SK-MEL-5 (cell line): ENCODE results near the gene SCLY. TPM values are rescaled to one million over a fixed set of nuclear protein-coding genes. Genes with fewer than 3 reads are reported as not detected.

Source experiments
- DNase-seq: peaks from one replicate; pipeline ENCODE4 v3.0.0-alpha.2; 2016; ENCODE audit warnings: low read depth, low spot score
- in situ Hi-C: cut with HindIII; loops from 2 replicates; pipeline ENCODE4 v1.10.0; 2016; ENCODE audit warnings: low sequenced_read_pairs, high pct_unique_total_duplicates, low pct_unique_long_range_greater_than_20kb
- total RNA-seq: library from RNA; depleted of rRNA; stranded (reverse); fragments of >200 nt; shearing (Covaris generic); gene quantifications from 2 replicates; pipeline ENCODE4 v1.2.3, GENCODE V29; 2014

SCLY gene
- total RNA-seq, 1 experiment from 2014 or later: 64.8 TPM

GRCh38 chr2:238087211-238087610, 26.4 kb downstream of the SCLY start:
- in situ Hi-C loops: no loop called here
- DNase-seq: no peak

- no peak for DNase-seq
- in situ Hi-C loops: no loop called here
These were observed 30.1 kb downstream of the SCLY start for GRCh38 chr2:238090887-238091286.

GRCh38 chr2:238091436-238092060, 30.7 kb downstream of the SCLY start:
- in situ Hi-C loops: no loop called here
- DNase-seq: no peak

- in situ Hi-C loops: no loop called here
- no peak for DNase-seq
These were observed 31.8 kb downstream of the SCLY start for GRCh38 chr2:238092486-238093035.

- no peak for DNase-seq
- in situ Hi-C loops: no loop called here
These were observed 32.7 kb downstream of the SCLY start for GRCh38 chr2:238093181-238094140.

- in situ Hi-C loops: no loop called here
These were observed 33.7 kb downstream of the SCLY start for GRCh38 chr2:238094438-238095022.

GRCh38 chr2:238095143-238095542, 34.3 kb downstream of the SCLY start:
- no peak for DNase-seq
- in situ Hi-C loops: no loop called here

More at GRCh38 chr2:238094438-238095022, 33.7 kb downstream of the SCLY start:
- no peak for DNase-seq

- no peak for DNase-seq
- in situ Hi-C loops: no loop called here
These were observed 35.7 kb downstream of the SCLY start for GRCh38 chr2:238096311-238097011.

GRCh38 chr2:238097201-238097987, 36.6 kb downstream of the SCLY start:
- in situ Hi-C loops: no loop called here
- no peak for DNase-seq

- in situ Hi-C loops: no loop called here
- peak; percentile 77 for DNase-seq
These were observed 37.4 kb downstream of the SCLY start for GRCh38 chr2:238097988-238098871.

- DNase-seq: no peak
- in situ Hi-C loops: no loop called here
These were observed 38.3 kb downstream of the SCLY start for GRCh38 chr2:238098901-238099713.

GRCh38 chr2:238099714-238100048, 38.9 kb downstream of the SCLY start:
- DNase-seq: no peak
- in situ Hi-C loops: no loop called here

GRCh38 chr2:238100049-238100820, 39.4 kb downstream of the SCLY start, which contains the start of gene ESPNL:
Gene ESPNL (plus strand): TSS chr2:238100340. CDS start chr2:238100420, 80 bp downstream.
- in situ Hi-C loops: no loop called here
- no peak for DNase-seq

- in situ Hi-C loops: no loop called here
These were observed 40.3 kb downstream of the SCLY start for GRCh38 chr2:238100821-238101771.

More at GRCh38 chr2:238100821-238101771, 40.3 kb downstream of the SCLY start:
- DNase-seq: no peak
